HepG2 (cell line): ENCODE measurements around the gene CLCN2. TPM values are rescaled to one million over a fixed set of nuclear protein-coding genes. Genes with fewer than 3 reads are reported as not detected.

Source experiments
- E2F1 ChIP-seq: sonication (generic); formaldehyde crosslinking; IDR thresholded peaks from 2 replicates; pipeline ENCODE4 v1.5.0; 2020; ENCODE audit warnings: missing genetic modification reagents
- FOXO1 ChIP-seq: sonication (generic); formaldehyde crosslinking; IDR thresholded peaks from 2 replicates; pipeline ENCODE4 v1.4.0; 2020; ENCODE audit warnings: missing genetic modification reagents
- GLI4 ChIP-seq: sonication (generic); formaldehyde crosslinking; IDR thresholded peaks from 2 replicates; pipeline ENCODE4 v1.5.1; 2020; ENCODE audit warnings: missing genetic modification reagents, mild to moderate bottlenecking, moderate library complexity, borderline replicate concordance
- KMT2B ChIP-seq: IDR thresholded peaks from 2 replicates; pipeline ENCODE4 v1.6.1; 2016; ENCODE audit warnings: missing genetic modification reagents, missing compliant biosample characterization
- NAIF1 ChIP-seq: sonication (generic); formaldehyde crosslinking; IDR thresholded peaks from 2 replicates; pipeline ENCODE4 v1.5.0; 2020; ENCODE audit warnings: mild to moderate bottlenecking, missing genetic modification reagents, borderline replicate concordance
- NFYC ChIP-seq: IDR thresholded peaks from 2 replicates; pipeline ENCODE4 v1.6.1; 2016; ENCODE audit warnings: missing genetic modification reagents, missing compliant biosample characterization
- NR3C1 ChIP-seq: sonication (generic); formaldehyde crosslinking; IDR thresholded peaks from 2 replicates; pipeline ENCODE4 v1.4.0; 2020; ENCODE audit warnings: missing genetic modification reagents
- POGK ChIP-seq: sonication (generic); formaldehyde crosslinking; conservative IDR thresholded peaks from 2 replicates; pipeline ENCODE4 v1.8.0; 2022; ENCODE audit warnings: mild to moderate bottlenecking, moderate library complexity, missing genetic modification reagents
- RARG ChIP-seq: sonication (generic); formaldehyde crosslinking; IDR thresholded peaks from 2 replicates; pipeline ENCODE4 v1.4.0; 2020; ENCODE audit warnings: low read depth, mild to moderate bottlenecking, missing genetic modification reagents
- THAP9 ChIP-seq: sonication (generic); formaldehyde crosslinking; IDR thresholded peaks from 2 replicates; pipeline ENCODE4; 2020; ENCODE audit warnings: missing genetic modification reagents, mild to moderate bottlenecking, borderline replicate concordance
- ZBTB26 ChIP-seq: IDR thresholded peaks from 2 replicates; pipeline ENCODE4 v1.6.1; 2016; ENCODE audit warnings: missing compliant biosample characterization, missing genetic modification reagents, borderline replicate concordance
- ZBTB3 ChIP-seq: sonication (generic); formaldehyde crosslinking; IDR thresholded peaks from 2 replicates; pipeline ENCODE4 v1.4.0; 2020; ENCODE audit warnings: low read depth, mild to moderate bottlenecking, moderate library complexity, missing genetic modification reagents, borderline replicate concordance
- ZC3H4 ChIP-seq: sonication (generic); formaldehyde crosslinking; IDR thresholded peaks from 2 replicates; pipeline ENCODE4 v1.4.0; 2020; ENCODE audit warnings: missing genetic modification reagents, borderline replicate concordance
- ZEB1 ChIP-seq: IDR thresholded peaks from 2 replicates; pipeline ENCODE4 v1.6.1; 2012; ENCODE audit warnings: mild to moderate bottlenecking, low read depth, inconsistent platforms; ENCODE audit not compliant: insufficient replicate concordance
- ZFP82 ChIP-seq: sonication (generic); formaldehyde crosslinking; IDR thresholded peaks from 2 replicates; pipeline ENCODE4 v1.5.1; 2020; ENCODE audit warnings: mild to moderate bottlenecking, missing genetic modification reagents, borderline replicate concordance
- ZIK1 ChIP-seq: sonication (generic); formaldehyde crosslinking; IDR thresholded peaks from 2 replicates; pipeline ENCODE4 v1.5.0; 2020; ENCODE audit warnings: mild to moderate bottlenecking, low read depth, missing genetic modification reagents, borderline replicate concordance
- ZNF260 ChIP-seq: sonication (generic); formaldehyde crosslinking; IDR thresholded peaks from 2 replicates; pipeline ENCODE4 v1.4.0; 2020; ENCODE audit warnings: missing genetic modification reagents, low read depth, mild to moderate bottlenecking, borderline replicate concordance
- ZNF3 ChIP-seq: IDR thresholded peaks from 2 replicates; pipeline ENCODE4 v1.7.0; 2017; ENCODE audit warnings: inconsistent platforms
- ZNF335 ChIP-seq: sonication (generic); formaldehyde crosslinking; IDR thresholded peaks from 2 replicates; pipeline ENCODE4 v1.4.0; 2020; ENCODE audit warnings: missing genetic modification reagents
- ZNF605 ChIP-seq: sonication (generic); formaldehyde crosslinking; IDR thresholded peaks from 2 replicates; pipeline ENCODE4 v1.8.0; 2022; ENCODE audit warnings: mild to moderate bottlenecking, missing genetic modification reagents
- ZNF788 ChIP-seq: sonication (generic); formaldehyde crosslinking; IDR thresholded peaks from 2 replicates; pipeline ENCODE4 v1.5.0; 2020; ENCODE audit warnings: mild to moderate bottlenecking, missing genetic modification reagents, borderline replicate concordance
- polyA plus RNA-seq, 8 experiments: library from polyadenylated mRNA; depleted of rRNA in 3 of 8; stranded (reverse) in 7 of 8; unstranded in 1 of 8; fragments of >200 nt; fragmentation: Illumina TruSeq in 4 of 8; extraction: Trizol in 4 of 8; gene quantifications; 2 replicates each; pipeline versions ENCODE4 v1.2.1 to v1.2.3, GENCODE V29; 2011 to 2016; ENCODE audit warnings: low read depth in 4 of 8, missing spikeins in 1 of 8, mixed read lengths in 1 of 8; ENCODE audit not compliant: insufficient read depth in 1 of 8
- total RNA-seq, 5 experiments: library from RNA; depleted of rRNA; stranded (reverse); fragments of >200 nt; fragmentation: Illumina TruSeq; extraction: Trizol; gene quantifications; 2 replicates each; pipeline ENCODE4 v1.2.3, GENCODE V29; 2016; ENCODE audit warnings: low read depth in 1 of 5

Gene CLCN2
- total and polyA plus RNA-seq, 2 of the 13 experiments (the other 11 are each of a cell fraction or from before 2014, with no cell fraction given) = 11.4 to 13.5 TPM

GRCh38 chr3:184298759-184299487 lies 62.5 kb downstream of the CLCN2 start, which contains the start of gene PSMD2 (continued):
- TF ChIP-seq ZIK1 (no peak), POGK (CRISPR knock-in tag) (peak; percentile 12; the same call in 1 of the 2 replicates), NAIF1 (peak; percentile 52; the same call in 1 of the 2 replicates), ZFP82 (0 out of 2 replicates have a peak, but pooled peaks have one; percentile 40), ZC3H4 (CRISPR knock-in tag) (no peak), ZNF3 (no peak), E2F1 (CRISPR knock-in tag) (no peak; the same call in 1 of the 2 replicates), NFYC (no peak), GLI4 (CRISPR knock-in tag) (no peak), ZNF605 (CRISPR knock-in tag) (peak; percentile 45; the same call in 1 of the 2 replicates), KMT2B (CRISPR knock-in tag) (no peak; the same call in 1 of the 2 replicates), THAP9 (no peak; the same call in 1 of the 2 replicates), ZNF788 (CRISPR knock-in tag) (no peak), FOXO1 (CRISPR knock-in tag) (no peak), ZEB1 (no peak), ZNF335 (CRISPR knock-in tag) (peak; percentile 29; the same call in 1 of the 2 replicates), ZBTB26 (0 out of 2 replicates have a peak, but pooled peaks have one; percentile 35), ZNF260 (CRISPR knock-in tag) (no peak), RARG (CRISPR knock-in tag) (no peak), NR3C1 (CRISPR knock-in tag) (no peak), ZBTB3 (no peak)
